ENCODE results near the gene TNFRSF21.

TNFRSF21 gene

DNA sequence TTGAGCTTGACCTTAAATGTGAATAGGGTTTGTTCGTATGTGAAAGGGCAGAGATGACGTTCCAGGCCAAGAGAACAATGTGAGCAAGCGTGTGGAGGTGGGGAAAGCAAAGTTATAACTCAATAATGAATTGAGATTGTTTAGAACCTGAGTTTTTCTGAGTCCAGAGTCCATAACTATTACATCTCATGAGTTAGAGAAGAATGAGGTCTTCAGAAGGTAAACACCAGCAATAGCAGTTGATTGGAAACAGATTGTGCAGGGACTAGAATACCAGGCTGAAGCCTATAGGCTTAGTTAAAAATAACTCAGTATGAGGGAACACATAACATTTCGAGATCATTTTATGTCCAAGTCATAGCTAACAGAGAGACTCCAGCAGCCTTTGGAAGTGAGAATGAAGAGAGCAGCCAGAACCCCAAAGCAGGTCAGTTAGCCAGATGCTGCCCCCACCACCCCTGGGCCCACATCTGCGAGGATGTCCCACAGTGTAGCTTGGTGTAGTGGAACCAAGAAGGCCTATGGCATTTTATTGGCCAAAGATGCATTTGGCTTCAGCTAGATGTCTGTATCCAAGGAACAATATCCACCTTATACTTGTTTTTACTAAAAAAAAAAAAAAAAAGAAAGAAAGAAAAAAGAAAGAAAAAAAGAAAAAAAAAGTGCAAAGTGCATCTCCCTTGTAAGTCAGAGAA, 121.7 kb downstream of the TNFRSF21 start:
- Histone ChIP-seq H3K4me1 (ENCODE audit: insufficient read depth, low read length) (peaks cover 12% of the 10 kb centered on the region), H3K9ac (ENCODE audit: low read depth, low read length) (no peak overlapping the region), H3K9me3 (ENCODE audit: control insufficient read depth, insufficient read depth, low read length) (no peaks in the 10 kb centered on the region), H3K36me3 (ENCODE audit: insufficient read depth, low read length) (no peaks in the 10 kb centered on the region)

- no peak overlapping the region for H3K9ac ChIP-seq (ENCODE audit: low read depth, low read length)
These were observed 122.6 kb downstream of the TNFRSF21 start for GRCh38 chr6:47187113-47187512.

DNA sequence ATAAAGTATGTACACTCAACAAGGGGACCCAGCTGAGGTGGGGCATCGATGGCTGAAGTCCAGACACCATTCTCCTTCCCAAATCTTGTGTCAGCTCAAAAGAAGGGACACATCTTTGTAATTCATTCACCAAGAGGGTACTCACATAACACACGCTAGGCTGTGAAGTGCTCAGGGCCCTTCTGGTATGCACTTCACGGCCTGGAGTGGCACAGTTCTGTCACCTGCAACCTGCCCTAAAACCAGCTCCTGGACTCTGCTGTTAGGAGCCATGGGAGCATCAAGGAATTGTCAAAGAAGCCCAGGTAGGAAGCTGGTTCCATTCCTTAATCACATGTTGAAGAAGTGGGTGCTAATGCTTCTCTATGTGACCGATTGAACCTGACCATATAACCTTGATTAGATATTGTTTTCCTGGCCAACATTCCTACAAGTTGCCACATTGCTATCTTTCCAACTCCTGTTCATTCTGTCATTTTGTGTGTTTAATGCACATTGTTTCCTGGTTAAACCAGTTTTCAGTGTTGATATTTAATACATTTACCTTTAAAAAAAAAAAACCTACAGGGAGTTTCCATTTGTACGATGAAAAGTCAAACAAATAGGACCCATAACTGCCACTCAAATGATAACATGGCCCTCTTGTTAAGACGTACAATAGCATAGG, 127.3 kb downstream of the TNFRSF21 start:
- H3K9me3 ChIP-seq (ENCODE audit: control insufficient read depth, insufficient read depth, low read length) = no peaks in the 10 kb centered on the region
- 0 out of 2 replicates have a peak, but pooled peaks cover 2% of the 10 kb centered on the region for H3K4me1 ChIP-seq (ENCODE audit: insufficient read depth, low read length)
- no peaks in the 10 kb centered on the region for H3K36me3 ChIP-seq (ENCODE audit: insufficient read depth, low read length)
- H3K9ac ChIP-seq (ENCODE audit: low read depth, low read length) = no peak overlapping the region

More at GRCh38 chr6:47187113-47187512, 122.6 kb downstream of the TNFRSF21 start:
- H3K9me3 ChIP-seq (ENCODE audit: control insufficient read depth, insufficient read depth, low read length) = no peaks in the 10 kb centered on the region
- peaks cover 12% of the 10 kb centered on the region for H3K4me1 ChIP-seq (ENCODE audit: insufficient read depth, low read length)
- no peaks in the 10 kb centered on the region for H3K36me3 ChIP-seq (ENCODE audit: insufficient read depth, low read length)

DNA sequence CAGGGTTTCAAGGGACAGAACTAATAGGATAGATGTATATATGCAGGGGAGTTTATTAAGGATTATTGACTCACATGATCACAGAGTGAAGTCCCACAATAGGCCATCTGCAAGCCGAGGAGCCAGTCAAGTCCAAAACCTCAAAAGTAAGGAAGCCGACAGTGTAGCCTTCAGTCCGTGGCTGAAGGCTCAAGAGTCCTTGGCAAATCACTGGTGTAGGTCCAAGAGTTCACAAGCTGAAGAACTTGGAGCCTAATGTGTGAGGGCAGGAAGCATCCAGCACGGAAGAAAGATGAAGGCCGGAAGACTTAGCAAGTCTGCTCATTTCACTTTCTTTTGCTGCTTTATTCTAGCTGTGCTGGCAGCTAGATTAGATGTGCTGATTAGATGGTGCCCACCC, 128.0 kb downstream of the TNFRSF21 start:
- H3K9ac ChIP-seq (ENCODE audit: low read depth, low read length) = no peak overlapping the region
- H3K9me3 ChIP-seq (ENCODE audit: control insufficient read depth, insufficient read depth, low read length) = no peaks in the 10 kb centered on the region
- H3K4me1 ChIP-seq (ENCODE audit: insufficient read depth, low read length) = 0 out of 2 replicates have a peak, but pooled peaks cover 2% of the 10 kb centered on the region
- no peaks in the 10 kb centered on the region for H3K36me3 ChIP-seq (ENCODE audit: insufficient read depth, low read length)

Measured in ES-I3 (cell line).